Hindlimb muscle (tissue), 1 donor: ENCODE results near the gene PRSS21. TPM values are rescaled to one million over a fixed set of nuclear protein-coding genes. Genes with fewer than 3 reads are reported as not detected.

ENCODE experiments used
- DNase-seq: peaks from one replicate; pipeline ENCODE4 v3.0.0-alpha.2; 2013
- polyA plus RNA-seq: library from polyadenylated mRNA; unstranded; fragments of 120-200 nt; gene quantifications from one replicate; pipeline ENCODE4 v1.2.1, GENCODE V29; 2013; ENCODE audit not compliant: insufficient read length

Gene PRSS21
- polyA plus RNA-seq, 1 donor: not detected

DNA sequence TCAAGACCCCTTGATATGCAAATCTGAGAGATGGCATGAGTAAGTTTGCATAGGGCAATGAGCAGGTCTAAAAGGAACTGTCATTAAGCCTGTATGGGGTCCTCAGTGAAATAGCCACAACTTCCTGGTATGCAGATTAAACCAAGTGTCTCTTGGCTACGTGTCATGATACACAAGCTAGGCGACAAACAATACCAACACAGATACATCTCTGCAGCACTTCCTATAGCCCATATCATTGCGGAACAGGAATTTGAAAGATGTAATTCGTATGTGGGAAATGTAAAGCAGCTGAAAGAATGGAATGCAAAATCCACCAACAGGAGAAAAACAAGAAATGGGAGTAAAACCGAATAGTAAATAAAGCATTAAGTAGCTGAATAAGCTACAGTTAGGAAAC lies 28.1 kb downstream of the PRSS21 start:
- no peak for DNase-seq

GRCh38 chr16:2846511-2847310 lies 29.7 kb downstream of the PRSS21 start:
- DNase-seq: no peak

- DNase-seq: no peak
Observed at GRCh38 chr16:2848933-2849725, 32.1 kb downstream of the PRSS21 start.

- no peak for DNase-seq
Observed at GRCh38 chr16:2852003-2852730, 35.1 kb downstream of the PRSS21 start.

DNA sequence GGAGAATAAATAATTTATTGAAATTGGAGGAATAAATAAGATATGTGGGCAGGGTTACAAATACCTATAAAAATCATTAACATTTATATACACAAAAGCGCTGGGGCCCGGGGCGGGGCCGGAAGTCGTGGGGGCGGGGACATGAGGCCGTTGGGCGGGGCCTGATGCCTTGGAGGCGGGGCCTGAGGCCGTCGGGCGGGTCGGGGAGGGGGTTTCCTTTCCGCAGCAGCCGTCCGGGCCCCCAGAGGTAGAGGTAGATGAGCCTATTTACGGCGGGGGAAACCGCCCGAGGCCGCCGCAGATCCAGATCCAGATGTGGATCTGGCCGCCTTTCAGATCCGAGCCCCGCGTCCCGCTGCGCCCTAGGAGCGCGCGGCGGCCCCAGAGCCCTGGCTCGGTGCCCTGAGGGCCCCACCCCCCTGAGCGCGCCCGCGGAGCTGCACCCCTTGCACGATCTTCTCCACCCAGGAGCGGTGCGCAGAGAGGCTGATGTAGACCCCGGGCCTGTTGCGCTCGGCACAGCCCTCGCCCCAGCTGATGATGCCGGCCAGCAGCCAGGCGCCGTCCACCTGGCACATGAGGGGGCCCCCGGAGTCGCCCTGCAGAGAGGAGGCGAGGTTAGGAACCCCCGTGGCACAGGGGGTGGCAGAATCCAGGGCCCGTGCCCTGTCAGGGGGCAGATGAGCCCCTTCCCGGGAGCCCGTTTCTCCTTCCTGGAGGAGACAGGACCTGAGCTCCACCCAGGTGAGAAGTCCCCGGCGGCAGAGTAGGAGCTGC lies 35.9 kb downstream of the PRSS21 start:
- DNase-seq: no peak

- DNase-seq: no peak
Observed at GRCh38 chr16:2853531-2854073, 36.6 kb downstream of the PRSS21 start.

DNA sequence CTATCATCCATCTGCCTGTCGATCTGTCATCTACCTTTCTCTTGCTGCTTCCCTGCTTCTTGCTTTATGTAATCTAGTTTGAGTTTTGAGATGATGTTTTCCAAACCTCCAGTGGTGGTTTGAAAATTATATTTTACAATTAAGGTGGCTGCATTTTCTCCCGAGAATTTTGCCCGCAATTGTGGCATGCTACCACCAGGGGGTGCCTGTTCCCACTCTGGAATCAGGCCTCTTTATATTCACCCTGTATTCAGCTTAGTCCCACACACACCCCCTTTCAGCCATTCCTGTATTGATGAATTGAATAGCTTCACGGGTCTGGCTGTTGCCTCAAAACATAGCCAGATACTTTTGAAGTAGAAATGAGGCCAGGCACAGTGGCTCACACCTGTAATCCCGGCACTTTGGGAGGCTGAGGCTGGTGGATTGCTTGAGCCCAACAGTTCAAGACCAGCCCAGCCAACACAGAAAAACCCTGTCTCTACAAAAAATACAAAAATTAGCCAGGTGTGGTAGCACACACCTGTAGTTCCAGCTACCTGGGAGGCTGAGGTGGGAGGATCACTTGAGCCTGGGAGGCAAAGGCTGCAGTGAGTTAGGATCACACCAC lies 37.8 kb downstream of the PRSS21 start:
- no peak for DNase-seq

DNA sequence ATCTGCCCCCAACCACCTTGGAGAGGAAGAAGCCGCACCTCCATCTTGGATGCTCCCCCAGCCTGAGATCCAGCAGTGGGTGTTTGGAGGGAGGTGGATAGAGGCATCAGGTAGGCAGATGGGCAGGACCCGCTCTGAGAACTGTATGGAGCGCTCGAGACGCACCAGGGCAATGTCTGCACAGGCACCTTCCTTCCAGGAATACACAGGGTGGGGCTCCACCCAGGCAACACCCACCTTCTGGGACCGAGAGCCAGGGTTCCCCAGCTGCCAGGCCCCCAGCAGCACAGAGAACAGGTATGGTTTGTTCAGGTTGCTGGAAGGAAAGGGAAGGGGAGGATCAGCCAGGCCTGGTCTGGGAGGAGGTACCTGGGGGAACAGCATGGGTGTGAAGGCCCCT lies 38.5 kb downstream of the PRSS21 start:
- DNase-seq: no peak

- no peak for DNase-seq
Observed at GRCh38 chr16:2856061-2856670, 39.1 kb downstream of the PRSS21 start.

DNA sequence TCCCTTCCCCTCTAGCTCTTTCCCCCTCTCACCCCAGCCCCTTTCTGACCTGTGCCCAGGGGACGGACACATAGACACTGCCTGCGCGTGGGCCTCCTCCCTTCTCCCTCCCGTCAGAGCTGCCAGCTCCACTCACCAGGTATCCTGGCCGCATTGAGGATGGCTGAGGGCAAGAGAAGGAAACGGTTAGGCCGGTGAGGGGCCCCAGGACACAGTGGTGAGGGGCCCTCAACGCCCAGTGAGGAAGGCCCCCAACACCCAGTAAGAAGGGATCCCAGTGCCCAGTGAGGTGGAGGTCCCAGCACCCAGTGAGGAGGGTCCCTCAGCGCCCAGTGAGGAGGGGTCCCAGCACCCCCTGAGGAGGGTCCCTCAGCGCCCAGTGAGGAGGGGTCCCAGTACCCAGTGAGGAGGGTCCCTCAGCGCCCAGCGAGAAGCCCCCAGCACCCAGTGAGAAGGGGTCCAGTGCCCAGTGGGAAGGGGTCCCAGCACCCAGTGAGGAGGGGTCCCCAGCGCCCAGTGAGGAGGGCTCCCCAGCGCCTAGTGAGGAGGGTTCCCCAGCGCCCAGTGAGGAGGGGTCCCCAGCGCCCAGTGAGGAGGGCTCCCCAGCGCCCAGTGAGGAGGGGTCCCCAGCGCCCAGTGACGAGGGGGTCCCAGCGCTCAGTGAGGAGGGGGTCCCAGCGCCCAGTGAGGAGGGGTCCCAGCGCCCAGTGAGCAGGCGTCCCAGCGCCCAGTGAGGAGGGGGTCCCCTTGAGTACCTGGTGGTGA lies 39.8 kb downstream of the PRSS21 start:
- DNase-seq: no peak

DNA sequence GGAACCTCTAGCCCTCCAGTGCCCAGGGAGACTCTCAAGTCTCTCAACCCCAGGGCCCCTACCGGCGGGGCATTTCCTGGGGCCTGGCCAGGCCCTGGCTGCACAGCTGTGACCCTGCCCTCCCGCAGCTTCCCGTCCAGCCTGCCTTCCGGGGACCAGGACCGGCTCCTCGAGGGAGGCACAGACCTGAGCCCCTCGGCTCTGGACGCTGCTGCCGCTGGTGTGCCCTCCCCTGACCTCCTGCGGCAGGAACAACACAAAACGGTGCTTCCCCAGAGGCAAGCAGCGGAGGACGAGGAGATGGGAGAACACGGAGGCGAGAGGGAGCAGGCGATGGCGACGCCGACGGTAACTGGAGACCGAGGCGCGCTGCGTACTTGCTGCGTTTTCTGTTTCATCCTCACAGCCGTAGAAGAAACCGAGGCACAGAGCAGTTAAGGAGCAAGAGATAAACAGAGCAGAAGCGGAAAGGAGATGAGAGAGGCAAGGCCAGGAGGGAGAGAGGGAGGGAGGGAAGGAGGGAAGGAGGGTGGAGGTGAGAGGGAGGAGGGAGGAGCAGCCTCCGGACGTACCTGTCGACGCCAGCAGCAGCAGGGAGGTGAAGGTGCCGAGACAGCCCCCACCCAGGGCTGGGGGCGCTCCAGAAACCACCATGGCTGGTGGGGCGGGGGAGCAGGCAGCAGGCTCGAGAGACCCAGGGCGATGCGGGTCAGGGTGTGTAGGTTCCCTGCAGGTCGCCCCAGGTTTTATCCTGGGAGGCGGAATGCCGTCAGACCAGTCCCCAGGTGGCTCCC lies 40.6 kb downstream of the PRSS21 start, which contains the start of gene PRSS22:
TSS of gene PRSS22 (minus strand) at position 720 of the 794 bp plus-strand sequence. CDS start at position 654, 66 bp downstream.
- DNase-seq: no peak

GRCh38 chr16:2858245-2859025 lies 41.4 kb downstream of the PRSS21 start:
- no peak for DNase-seq

GRCh38 chr16:2859686-2860265 lies 42.7 kb downstream of the PRSS21 start:
- DNase-seq: no peak

GRCh38 chr16:2860826-2861567 lies 44.0 kb downstream of the PRSS21 start:
- no peak for DNase-seq

DNA sequence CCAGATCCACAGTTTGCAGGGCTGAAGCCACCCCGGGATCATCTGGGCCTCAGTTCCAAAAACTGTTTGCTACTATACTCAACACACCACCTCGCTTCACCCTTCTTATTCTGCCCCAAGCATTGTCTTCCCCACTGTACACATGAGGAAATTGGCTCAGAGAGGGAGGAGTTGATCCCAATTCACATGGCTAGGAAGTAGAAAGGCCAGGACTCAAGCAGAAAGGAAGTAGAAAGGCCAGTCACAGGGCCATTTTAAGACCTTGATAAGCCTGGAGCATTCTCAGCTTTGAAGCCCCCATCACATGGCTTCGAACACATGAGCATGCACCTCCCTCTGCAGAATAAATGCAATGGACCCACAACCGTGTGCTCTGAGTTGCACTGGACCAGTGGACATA lies 48.6 kb downstream of the PRSS21 start:
- DNase-seq: no peak

DNA sequence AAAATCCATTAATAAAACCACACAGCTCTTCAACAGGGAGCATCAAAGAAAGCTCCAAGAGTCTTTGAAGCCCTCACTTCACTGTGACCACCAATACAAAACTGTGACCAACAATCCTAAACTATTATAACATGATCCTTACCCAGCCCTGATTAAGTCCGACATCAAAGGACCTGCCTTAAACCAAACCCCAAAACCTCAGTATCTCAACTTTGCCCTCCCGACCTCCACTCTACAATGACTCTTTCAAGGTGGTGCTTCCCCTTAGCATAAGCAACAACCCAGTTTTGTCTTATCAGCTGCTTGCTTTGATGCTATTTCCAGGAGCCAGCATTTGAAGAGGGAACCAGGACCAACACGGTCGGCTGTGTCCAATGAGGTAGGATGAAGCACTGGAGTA lies 49.4 kb downstream of the PRSS21 start:
- DNase-seq: no peak

DNA sequence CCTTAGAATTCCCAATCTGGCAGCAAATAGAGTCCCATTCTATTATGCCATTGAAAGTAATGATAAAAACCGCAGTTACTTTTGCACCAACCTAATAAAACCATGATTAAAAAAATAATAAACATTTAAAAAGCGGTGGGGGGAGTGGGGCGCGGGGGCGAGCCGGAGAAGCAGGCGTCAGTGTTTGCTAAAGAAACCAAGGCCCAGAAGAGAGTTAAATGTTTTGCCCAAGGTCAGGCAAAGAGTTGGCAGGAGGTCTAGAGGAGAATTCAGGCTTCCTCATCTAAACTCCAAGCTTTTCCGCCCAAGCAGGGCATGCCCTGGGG lies 50.6 kb downstream of the PRSS21 start:
- DNase-seq: no peak
